A673 (cell line): ENCODE results near the gene CUX1.
"Not testable (repeated sequence)": the region's sequence is repeated elsewhere in the genome, so short reads cannot be mapped to it uniquely, and the experiment has no call there.

Experiments
- CTCF ChIP-seq: fragments of 300-800, 200-600 bp; sonication (generic); conservative IDR thresholded peaks from 2 replicates; pipeline ENCODE4 v1.5.1; 2017; ENCODE audit warnings: low read depth, mild to moderate bottlenecking, antibody characterized with exemption, low read length, moderate library complexity, mixed read lengths
- EZH2 ChIP-seq: fragments of 200-600 bp; sonication (generic); IDR thresholded peaks from 2 replicates; pipeline ENCODE4 v1.6.1; 2017; ENCODE audit warnings: borderline replicate concordance, low read depth, mild to moderate bottlenecking, mixed read lengths, antibody characterized with exemption, low read length; ENCODE audit not compliant: poor library complexity, severe bottlenecking

DNA sequence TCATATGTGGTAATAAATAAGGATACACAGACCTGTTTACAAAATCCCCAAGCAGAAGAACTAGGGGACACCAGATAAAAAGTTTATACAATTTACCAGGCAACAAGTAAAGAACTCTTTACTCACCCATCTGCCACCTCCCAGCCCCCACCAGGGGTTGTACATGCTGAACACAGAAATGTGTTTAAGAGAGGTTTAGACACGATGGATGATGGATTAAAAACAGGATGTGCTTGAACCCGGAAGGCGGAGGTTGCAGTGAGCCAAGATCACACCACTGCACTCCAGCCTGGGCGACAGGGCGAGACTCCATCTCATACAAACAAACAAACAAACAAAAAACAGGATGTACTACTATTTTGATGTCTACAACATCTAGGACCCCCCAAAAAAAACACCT lies 511.4 kb downstream of the CUX1 start:
- TF ChIP-seq CTCF, EZH2: not testable (repeated sequence)
